Esophagus squamous epithelium (tissue), 5 donors: ENCODE results near the gene MAGI1. TPM values are rescaled to one million over a fixed set of nuclear protein-coding genes. Genes with fewer than 3 reads are reported as not detected.

Experiments used
- DNase-seq: peaks from one replicate; lab custom pipeline; 2025; lab: John Stamatoyannopoulos, UW
- H3K27ac ChIP-seq, 4 donors: fragments of 200-600 bp; sonication (generic); one replicate each; pipeline ENCODE4 v1.5.1; 2016 to 2019; ENCODE audit warnings: mild to moderate bottlenecking in 1 of 4
- H3K27me3 ChIP-seq, 4 donors: fragments of 200-600 bp; sonication (generic); 1 replicate in 3 of 4; 2 replicates in 1 of 4; pipeline versions ENCODE4 v1.5.1 to v1.6.0; 2017 to 2021; ENCODE audit warnings: antibody characterized with exemption in 1 of 4
- H3K36me3 ChIP-seq, 3 donors: fragments of 200-600 bp; sonication (generic); one replicate each; pipeline ENCODE4 v1.5.1; 2016 to 2019
- H3K4me1 ChIP-seq, 3 donors: fragments of 200-600 bp; sonication (generic); one replicate each; pipeline ENCODE4 v1.5.1; 2017 to 2019
- H3K4me3 ChIP-seq, 4 donors: fragments of 200-600 bp; sonication (generic); 1 replicate in 3 of 4; 2 replicates in 1 of 4; pipeline ENCODE4 v1.5.1; 2016 to 2019; ENCODE audit warnings: mild to moderate bottlenecking in 2 of 4, moderate library complexity in 1 of 4
- H3K9me3 ChIP-seq, 3 donors: fragments of 200-600 bp; sonication (generic); one replicate each; pipeline ENCODE4 v1.5.1; 2016 to 2019
- POLR2A ChIP-seq, 4 donors: fragments of 450-650 bp; IDR thresholded peaks; one replicate each; pipeline ENCODE4 v1.6.1; 2017; ENCODE audit warnings: antibody characterized with exemption in 4 of 4, mild to moderate bottlenecking in 4 of 4, moderate library complexity in 3 of 4
- WGBS, 2 donors: methylation state at CpG; one replicate each; pipeline ENCODE4 v1.1.5; 2018; 5-methylcytosine and 5-hydroxymethylcytosine counted together
- intact Hi-C: fragments of 100-400 bp; cut with DNase I; formaldehyde crosslinking; loops from one replicate; pipeline ENCODE4 v1.15.0; 2022
- total RNA-seq, 4 donors: library from RNA; depleted of rRNA; stranded (reverse); fragments of >200 nt; gene quantifications; one replicate each; pipeline ENCODE4 v1.1.0, GENCODE V29; 2016
- TF ChIP-seq, protein P1 (sequence below), 6 experiments: fragments of 450-650 bp in 4 of 6; fragments of 200-600 bp in 2 of 6; sonication (generic) in 2 of 6; IDR thresholded peaks; one replicate each; pipeline ENCODE4 v1.5.1; 2016 to 2019; ENCODE audit warnings: antibody characterized with exemption in 6 of 6, mild to moderate bottlenecking in 4 of 6, moderate library complexity in 4 of 6
- donor health status: DM: yes; HTN: yes; CAD: no.

MAGI1 gene
- total RNA-seq, 4 donors from 2014 or later = 12.0 to 28.2 (median 21.1) TPM

DNA sequence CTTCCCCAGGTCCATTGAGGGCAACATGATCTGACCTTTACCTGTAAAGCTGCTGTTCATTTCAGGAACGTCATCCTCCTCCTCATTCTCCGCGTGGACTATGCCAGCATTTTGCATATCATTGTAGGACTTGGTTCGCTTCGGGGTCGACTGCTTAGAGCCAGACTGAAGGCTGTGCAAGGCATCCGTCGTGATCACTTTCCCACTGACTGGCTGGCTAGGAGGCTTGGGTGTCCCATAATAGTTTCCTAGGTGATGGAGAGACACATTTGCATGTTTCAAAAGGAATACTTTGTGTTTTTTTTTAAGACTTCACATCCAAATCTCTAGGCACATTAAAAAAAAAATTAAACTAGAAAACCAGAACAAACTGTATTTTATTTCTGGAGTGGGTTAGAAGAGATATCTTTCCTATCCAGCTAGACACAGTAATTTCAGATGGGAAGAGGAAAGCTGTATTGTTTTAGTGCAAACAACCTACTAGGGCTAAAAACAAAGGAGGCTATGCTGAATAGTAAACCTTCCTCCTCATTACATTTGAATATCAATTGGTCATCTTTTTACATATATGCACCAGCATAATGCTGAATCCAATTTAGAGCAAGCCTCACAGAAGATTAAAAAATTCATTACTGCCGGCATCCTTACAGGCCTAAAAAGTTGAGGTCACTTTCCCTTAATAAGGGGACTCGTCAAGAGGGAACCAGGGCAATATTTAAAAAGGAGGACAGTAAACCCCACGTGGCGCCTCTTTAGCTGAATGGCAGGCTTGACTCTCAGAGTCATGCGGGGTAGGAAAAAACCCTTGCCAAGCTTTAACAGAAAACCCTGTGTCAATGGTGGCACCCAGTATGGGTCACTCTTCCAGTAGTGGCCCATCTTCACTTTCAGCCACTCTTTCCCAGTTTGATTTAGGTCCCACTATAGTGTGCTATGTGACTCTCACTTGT is 559.9 kb downstream of the MAGI1 start:
- peaks cover 6 to 21% (median 10%) of the 10 kb centered on the region in 3 donors for H3K4me1 ChIP-seq
- no peak overlapping the region for H3K4me3 ChIP-seq
- H3K36me3 ChIP-seq = peaks cover 0 to 7% (median 0%) of the 10 kb centered on the region in 3 donors
- H3K27ac ChIP-seq = no peak overlapping the region
- no peak for TF ChIP-seq POLR2A (IDR thresholded peaks at IDR 0.05)
- TF ChIP-seq, protein P1, sequence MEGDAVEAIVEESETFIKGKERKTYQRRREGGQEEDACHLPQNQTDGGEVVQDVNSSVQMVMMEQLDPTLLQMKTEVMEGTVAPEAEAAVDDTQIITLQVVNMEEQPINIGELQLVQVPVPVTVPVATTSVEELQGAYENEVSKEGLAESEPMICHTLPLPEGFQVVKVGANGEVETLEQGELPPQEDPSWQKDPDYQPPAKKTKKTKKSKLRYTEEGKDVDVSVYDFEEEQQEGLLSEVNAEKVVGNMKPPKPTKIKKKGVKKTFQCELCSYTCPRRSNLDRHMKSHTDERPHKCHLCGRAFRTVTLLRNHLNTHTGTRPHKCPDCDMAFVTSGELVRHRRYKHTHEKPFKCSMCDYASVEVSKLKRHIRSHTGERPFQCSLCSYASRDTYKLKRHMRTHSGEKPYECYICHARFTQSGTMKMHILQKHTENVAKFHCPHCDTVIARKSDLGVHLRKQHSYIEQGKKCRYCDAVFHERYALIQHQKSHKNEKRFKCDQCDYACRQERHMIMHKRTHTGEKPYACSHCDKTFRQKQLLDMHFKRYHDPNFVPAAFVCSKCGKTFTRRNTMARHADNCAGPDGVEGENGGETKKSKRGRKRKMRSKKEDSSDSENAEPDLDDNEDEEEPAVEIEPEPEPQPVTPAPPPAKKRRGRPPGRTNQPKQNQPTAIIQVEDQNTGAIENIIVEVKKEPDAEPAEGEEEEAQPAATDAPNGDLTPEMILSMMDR (IDR thresholded peaks at IDR 0.05) = no peak
- no peaks in the 10 kb centered on the region for H3K27me3 ChIP-seq
- 86 to 94% methylated on average over 13 of the region's 13 CpGs for WGBS, 2 donors
- intact Hi-C loops = no loop called here
- H3K9me3 ChIP-seq = no peaks in the 10 kb centered on the region
- no peak for DNase-seq

DNA sequence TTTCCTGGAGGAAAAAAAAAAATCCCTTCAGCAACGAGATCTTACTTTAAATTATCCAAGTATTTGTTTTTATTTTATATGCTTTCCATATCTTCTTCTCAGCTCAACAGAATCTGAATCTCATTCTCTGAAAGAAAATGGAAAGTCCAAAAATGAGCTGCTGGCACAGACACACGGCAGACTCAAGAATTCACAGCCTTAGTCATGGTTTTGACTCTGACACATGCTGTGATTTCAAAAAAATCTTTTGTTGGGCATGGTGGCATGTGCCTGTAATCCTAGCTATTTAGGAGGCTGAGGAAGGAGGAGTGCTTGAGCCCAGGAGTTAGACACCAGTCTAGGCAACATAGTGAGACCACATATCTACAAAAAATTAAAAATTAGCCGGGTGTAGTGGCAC is 565.0 kb downstream of the MAGI1 start:
- no peak for DNase-seq
- 43 to 60% methylated on average over 3 of the region's 3 CpGs for WGBS, 2 donors
- Histone ChIP-seq H3K4me1 (no peaks in the 10 kb centered on the region), H3K9me3 (no peaks in the 10 kb centered on the region), H3K4me3 (no peak overlapping the region), H3K27me3 (no peaks in the 10 kb centered on the region), H3K36me3 (peaks cover 0 to 7% (median 0%) of the 10 kb centered on the region in 3 donors), H3K27ac (no peak overlapping the region)
- intact Hi-C loops = no loop called here
- TF ChIP-seq, protein P1 (IDR thresholded peaks at IDR 0.05) = no peak
- TF ChIP-seq POLR2A (IDR thresholded peaks at IDR 0.05) = no peak

DNA sequence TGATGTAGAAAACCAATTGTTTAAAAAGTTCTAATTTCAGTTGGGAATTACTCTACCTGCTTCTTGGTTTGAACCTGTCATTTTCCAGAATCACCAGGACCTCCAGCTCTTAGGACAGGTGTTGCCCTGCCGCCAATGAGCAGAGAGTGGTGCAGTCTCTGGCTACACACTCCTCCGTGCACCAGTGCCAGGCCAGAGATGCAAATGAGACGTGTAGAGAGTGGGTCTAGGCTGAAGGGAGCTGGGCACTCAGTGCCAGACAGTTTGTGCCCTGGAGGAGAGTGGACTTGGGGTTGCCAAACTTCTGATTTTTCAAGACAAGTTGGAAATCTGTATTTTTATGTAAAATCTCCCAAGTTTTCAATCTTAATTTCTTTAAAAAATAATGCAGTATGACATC is 566.2 kb downstream of the MAGI1 start:
- 66 to 75% methylated on average over 3 of the region's 3 CpGs for WGBS, 2 donors
- intact Hi-C loops = no loop called here
- H3K27ac ChIP-seq = no peak overlapping the region

DNA sequence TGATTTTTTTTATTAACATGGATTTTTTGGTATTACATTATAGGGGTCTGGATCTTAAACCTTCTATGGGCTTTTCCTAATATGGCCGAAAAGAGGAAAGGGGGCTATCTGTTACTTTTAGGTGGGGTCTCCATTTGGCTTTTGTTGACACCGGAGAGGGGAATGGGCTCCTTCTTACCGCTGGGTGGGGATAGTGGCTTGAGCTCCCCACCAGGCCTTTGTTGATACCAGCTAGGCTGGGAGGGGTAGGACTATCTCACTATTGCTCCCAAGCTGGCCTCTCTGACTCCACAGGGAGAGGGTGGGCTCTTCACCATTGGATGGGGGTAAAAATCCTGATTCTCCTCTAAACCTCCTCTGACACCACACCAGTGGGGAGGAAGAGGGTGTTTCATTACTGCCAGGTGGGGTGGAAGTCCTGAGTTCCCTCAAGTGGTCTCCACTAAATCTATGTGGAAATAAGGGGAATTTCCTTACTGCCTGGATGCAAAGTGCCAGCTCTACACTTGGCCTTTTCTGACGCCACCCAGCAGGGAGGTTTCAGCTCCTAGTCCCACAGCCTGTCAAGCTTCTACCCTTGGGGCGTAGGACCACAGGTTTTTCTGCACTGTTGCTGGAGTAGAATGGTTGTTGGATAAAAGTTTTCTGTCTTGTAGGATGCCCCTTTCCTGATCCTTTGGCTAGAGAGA is 572.3 kb downstream of the MAGI1 start:
- Histone ChIP-seq H3K36me3 (no peaks in the 10 kb centered on the region), H3K4me3 (no peak overlapping the region), H3K4me1 (no peaks in the 10 kb centered on the region), H3K27me3 (no peaks in the 10 kb centered on the region), H3K9me3 (no peaks in the 10 kb centered on the region), H3K27ac (no peak overlapping the region)
- DNase-seq = no peak
- 71 to 87% methylated on average over 3 to 4 of the region's 5 CpGs for WGBS, 2 donors
- TF ChIP-seq, protein P1 (IDR thresholded peaks at IDR 0.05) = no peak
- no peak for TF ChIP-seq POLR2A (IDR thresholded peaks at IDR 0.05)
- intact Hi-C loops = no loop called here

More for the DNA sequence above, 566.2 kb downstream of the MAGI1 start:
- no peak for DNase-seq
- Histone ChIP-seq H3K9me3 (no peaks in the 10 kb centered on the region), H3K4me3 (no peak overlapping the region), H3K27me3 (no peaks in the 10 kb centered on the region), H3K4me1 (no peaks in the 10 kb centered on the region), H3K36me3 (peaks cover 0 to 7% (median 0%) of the 10 kb centered on the region in 3 donors)
- no peak for TF ChIP-seq POLR2A (IDR thresholded peaks at IDR 0.05)
- TF ChIP-seq, protein P1 (IDR thresholded peaks at IDR 0.05) = no peak
